Renal cortex interstitium (tissue), 11 donors: ENCODE results near the gene PSMA3. TPM values are rescaled to one million over a fixed set of nuclear protein-coding genes. Genes with fewer than 3 reads are reported as not detected.
"Not testable (repeated sequence)": the region's sequence is repeated elsewhere in the genome, so short reads cannot be mapped to it uniquely, and the experiment has no call there.

Source experiments
- DNase-seq, 11 donors: peaks; one replicate each; pipeline ENCODE4 v3.0.0-alpha.2; 2013; ENCODE audit warnings: low read depth in 9 of 11, low spot score in 4 of 11; ENCODE audit errors: extremely low read depth in 1 of 11
- polyA plus RNA-seq, 3 donors: library from polyadenylated mRNA; unstranded; fragments of 120-200 nt; gene quantifications; one replicate each; pipeline ENCODE4 v1.2.1, GENCODE V29; 2013; ENCODE audit not compliant: insufficient read length in 3 of 3

PSMA3 gene
- polyA plus RNA-seq, 3 donors, result 130 to 155 (median 155) TPM

DNA sequence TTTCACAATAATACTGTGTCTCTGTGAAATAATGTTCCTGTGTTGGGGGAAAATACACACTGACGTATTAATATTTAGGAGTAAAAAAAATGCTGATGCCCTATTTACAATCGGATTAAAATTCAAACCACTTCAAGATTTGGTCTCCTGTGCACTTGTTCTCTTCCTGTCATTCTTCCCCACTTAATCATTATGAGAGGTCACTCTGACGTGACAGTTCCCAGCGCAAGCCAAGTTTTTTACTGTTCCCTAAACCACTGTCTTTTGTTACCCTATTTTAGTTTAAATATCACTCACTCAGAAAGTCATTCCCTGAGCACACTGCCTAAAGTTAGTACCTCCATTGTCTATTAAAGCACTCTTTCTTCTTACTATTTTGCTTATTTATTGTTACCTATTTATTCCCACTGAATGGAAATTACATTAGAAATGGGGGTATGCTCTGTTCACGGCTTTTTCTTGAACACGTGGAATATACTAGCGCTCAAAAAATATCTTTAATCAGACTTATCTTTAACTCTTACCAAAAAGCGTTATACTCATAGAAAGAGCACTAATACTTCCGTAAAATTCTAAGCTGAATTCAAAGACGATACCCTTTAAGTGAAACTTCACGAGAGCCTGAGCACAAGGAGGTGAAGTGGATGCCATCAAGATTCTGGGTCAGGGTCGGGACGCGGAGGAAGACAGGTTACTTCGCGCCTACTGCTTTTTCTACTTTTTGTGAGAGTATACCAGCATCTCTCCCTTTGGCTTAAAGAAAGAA is 670 bp upstream of the PSMA3 start:
- DNase-seq, result peak in 9 of 11 donors; percentile 3 to 48 (median 21)

DNA sequence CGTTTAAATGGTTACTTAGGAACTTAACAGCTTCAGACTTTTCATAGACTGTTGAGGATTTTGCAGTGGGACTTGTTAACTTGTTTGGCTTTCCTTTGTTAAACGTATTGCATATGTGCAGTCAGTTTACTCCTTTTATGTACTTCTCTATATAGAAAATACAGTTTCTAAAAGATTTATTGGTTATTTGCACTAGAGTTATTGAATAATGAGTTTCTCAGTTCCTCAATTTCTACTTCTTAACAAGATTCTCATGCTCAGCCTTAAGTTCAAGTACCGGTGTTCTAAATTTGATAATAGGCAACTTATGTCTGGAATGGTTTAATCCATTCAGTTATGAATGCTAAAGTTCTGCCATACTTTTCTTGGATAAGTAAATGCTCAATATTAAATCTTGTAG is 919 bp downstream of the PSMA3 start:
- no peak for DNase-seq

DNA sequence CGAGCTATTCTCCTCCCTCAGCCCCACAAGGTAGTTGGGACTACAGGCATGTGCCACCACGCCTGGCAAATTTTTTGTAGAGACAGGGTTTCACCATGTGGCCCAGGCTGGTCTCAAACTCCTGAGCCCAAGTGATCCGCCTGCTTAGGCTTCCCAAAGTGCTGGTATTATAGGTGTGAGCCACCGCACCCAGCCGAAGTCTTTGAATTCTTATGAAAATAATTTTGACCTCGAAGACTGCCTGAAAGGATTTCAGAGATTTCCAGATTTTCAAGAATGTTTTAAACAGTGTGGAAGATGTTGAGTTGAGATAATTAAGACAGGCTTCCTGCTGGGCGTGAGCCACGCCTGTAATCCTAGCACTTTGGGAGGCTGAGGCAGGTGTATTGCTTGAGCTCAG is 5.0 kb downstream of the PSMA3 start:
- DNase-seq, result no peak

DNA sequence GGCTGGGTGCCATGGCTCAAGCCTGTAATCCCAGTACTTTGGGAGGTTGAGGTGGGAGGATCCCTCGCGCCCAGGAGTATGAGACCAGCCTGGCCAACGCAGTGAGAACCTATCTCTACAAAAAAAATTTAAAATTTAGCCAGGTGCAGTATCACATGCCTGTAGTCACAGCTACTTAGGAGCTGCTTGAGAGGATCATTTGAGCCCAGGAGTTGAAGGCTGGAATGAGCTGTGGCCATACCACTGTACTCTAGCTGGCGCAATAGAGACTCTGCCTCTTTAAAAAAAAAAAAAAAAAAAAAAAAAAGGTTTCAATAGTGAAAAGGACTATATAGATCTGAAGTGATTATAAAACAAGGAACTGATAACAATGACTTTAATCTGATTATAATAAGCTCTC is 13.5 kb downstream of the PSMA3 start:
- no peak for DNase-seq

DNA sequence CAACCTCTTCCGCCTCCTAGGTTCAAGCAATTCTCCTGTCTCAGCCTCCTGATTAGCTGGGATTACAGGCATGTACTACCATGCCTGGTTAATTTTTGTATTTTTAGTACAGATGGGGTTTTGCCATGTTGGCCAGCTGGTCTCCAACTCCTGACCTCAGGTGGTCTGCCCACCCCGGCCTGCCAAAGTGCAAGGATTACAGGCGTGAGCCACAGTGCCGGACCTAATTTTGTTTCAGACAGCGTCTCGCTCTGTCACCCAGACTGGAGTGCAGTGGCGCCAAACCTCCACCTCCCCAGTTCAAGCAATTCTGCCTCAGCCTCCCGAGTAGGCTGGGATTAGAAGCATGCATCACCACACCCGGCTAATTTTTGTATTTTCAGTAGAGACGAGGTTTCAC is 17.4 kb downstream of the PSMA3 start:
- DNase-seq, result not testable (repeated sequence)

DNA sequence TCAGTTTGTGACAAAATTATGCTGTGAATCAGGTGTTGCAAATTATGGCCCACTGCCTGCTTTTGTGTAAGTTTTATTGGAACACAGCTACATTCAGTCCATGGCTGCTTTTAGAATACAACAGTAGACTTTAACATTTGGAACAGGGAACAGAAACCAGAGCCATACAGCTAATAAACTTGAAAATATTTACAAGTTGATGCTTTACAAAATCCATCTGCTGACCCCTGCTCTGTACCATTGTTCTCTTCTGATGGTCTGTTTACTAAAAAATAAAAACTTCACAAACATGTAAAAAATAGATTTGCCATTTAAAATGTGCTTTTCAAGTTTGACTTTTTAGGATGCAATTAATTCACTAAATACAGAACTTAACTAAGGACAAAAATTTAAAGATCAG is 20.8 kb downstream of the PSMA3 start:
- DNase-seq, result peak in 6 of 11 donors; percentile 18 to 61 (median 54)

DNA sequence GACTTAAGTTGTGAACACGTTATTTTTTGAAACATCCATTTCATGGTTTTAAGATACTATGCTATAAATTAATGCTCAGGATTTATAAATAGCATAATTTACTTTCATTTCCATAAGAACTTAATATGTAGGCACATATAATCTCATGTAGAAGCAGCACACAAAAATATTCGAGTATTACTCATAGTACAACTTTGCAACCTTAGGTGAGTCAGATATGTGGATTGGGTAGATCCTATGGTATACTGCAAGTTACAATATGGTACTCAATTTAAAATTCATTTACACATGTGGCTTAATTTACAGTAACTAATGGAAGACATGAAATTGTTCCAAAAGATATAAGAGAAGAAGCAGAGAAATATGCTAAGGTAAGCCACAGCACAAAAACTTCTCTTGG is 26.0 kb downstream of the PSMA3 start:
- no peak for DNase-seq

DNA sequence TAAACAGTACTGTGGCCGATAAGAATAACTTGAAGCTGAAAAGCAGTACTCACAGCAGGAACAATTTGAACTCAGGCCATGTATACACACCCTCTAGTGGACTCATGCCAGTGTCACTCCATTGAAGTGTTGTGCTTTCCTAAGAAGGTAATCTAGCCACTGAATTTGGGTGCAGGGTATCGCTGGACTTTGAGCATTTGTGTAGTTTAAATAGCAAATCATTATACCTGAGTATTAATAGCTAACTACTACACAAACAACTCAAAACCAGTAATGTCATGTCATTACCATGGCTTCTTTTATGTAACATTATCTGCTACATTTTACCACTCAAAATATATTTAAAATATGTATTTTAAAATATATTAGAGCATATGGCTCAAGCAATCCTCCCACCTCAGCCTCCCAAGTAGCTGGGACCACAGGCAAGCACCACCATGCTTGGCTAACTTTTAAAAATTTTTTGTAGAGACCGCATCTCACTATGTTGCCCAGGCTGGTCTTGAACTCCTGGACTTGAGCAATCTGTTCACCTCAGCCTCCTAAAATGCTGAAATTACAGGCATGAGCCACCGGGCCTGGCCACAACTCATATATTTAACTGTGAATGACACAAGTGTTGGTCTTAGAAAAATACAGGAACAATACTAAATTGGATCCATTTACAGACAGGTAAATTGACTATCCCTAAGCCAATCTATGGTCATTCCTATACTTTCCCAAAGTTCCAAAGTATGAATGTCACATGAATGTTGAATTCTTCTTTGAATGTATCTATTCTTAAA is 28.1 kb downstream of the PSMA3 start:
- peak in 2 of 11 donors; percentile 11 to 28 for DNase-seq

DNA sequence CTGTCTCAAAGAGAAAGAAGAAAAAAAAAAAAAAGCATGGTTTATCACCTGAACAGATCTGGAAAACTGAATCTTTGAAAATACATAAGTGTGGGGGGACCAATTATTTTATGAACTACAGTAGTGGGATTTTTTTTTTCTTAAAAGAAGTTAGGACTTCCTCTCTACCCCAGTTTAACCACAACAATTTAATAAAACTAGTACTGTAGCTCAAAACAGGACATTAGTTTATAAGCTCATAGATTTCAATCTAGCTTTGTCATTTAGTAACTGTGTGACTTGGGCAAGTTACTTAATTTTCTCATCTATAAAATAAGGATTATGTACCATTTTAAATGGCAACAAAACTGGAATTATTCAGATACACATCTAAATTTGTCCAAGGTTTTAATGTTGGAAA is 30.2 kb downstream of the PSMA3 start:
- DNase-seq, result no peak

DNA sequence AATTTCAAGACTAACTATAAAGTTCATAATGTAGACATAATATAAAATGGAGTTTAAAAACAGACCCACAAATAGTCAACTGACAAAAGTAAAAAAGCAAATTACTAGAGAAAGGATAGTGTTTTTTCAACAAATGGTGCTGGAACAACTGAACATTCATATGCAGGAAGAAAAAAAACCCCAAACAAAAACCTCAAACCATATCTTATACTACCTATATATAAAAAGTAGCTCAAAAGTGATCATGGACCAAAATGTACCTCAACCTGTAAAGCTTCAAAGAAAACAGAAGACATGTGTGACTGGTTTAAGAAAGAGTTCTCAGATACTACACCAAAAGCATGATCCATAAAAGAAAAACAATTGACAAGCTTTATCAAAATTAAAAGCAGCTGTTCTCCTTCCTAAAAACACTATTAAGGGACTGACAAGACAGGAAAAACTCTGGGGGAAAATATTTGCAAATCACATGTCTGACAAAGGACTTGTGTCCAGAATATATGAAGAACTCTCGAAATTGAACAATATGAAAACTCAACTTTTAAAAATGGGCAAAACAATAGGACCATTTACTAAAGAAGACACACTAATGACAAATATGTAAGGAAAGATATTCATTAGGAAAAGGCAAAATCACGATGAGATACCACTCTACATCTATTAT is 31.0 kb downstream of the PSMA3 start:
- no peak for DNase-seq

DNA sequence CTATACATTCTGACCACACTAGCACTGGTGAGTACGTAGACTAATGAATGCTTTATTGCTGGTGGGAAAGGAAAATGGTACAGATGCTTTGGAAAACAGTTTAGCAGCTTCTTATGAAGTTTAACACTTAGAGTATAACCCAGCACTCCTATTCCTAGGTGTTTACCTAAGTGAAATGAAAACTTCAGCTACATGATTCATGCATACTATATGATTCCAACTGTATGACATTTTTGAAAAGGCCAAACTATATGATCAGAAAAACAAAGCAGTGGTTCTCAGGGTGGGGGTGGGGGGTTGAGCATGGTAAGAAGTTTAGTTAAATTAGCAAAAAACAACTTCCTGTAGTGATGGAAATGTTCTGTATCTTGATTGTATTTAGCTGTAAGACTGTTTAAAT is 31.6 kb downstream of the PSMA3 start:
- no peak for DNase-seq

DNA sequence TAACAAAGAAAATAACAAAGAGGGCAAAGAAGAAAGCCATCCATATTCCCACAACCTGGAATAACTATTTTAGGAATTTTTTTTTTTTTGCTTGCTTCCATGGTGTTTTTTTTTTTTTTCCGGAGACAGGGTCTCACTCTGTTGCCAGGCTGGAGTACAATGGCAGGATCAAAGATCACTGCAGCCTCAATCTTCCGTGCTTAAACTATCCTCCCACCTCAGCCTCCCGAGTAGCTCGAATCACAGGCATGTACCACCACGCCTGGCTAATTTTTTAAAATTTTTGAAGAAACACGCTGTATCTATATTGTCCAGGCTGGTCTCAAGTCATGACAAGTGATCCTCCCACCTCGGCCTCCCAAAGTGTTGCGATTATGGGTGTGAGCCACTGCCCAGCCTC is 33.5 kb downstream of the PSMA3 start:
- DNase-seq, result no peak

DNA sequence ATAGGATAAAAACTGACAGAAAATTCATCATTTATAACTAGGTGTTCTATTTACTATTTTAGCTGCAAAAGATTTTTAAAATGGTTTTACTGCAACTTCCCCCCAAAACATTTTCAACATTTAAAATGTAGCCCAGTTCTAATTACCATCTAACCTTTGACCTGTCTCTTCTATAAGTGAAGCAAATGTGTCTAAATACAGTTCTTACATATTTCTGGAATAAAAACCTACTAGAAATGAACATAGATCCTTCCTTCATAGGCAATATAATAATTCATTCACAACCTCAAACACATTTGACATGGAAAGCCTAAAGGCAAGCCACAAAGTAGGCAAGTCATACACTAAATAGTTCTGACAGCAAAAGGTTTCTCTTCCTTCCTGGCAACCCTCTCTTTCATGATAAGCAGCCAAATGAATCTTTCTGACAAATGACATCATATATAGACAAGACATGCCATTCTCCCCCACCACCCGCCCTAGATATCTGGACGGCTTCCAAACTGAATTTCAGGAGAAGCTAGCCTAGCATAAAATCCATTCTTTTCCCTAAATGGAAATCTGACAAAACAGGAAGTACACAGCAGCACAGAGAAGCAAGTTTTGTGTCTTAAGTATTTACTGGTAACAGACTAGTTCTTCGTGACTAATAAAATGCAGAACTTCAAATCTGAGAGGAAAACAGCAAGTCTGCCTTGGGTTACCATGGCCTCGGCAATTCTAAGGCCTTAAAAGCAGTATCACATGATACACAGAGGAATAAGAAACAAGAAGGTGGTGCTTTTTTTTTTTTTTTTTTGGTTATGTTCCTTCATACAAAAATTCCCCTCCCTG is 36.5 kb downstream of the PSMA3 start:
- DNase-seq, result peak in 5 of 11 donors; percentile 10 to 47 (median 31)

DNA sequence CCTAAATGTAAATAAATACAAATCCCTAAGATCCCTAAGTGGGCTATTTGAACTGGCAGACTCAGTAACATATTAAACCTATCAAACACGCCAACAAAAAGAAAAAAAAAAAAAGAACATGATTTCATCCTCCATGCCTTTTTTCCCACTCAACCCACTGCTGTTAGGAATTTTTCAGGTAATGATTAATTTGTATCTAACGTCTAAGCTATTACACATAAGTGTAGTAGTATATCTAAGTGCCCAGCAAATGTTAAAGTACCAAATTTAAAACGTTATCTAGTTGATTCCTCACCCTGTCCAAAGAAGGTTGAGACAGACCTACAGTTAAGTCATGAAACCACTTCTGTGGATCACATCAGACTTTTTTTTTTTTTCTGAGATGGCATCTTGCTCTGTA is 37.3 kb downstream of the PSMA3 start:
- DNase-seq, result no peak

DNA sequence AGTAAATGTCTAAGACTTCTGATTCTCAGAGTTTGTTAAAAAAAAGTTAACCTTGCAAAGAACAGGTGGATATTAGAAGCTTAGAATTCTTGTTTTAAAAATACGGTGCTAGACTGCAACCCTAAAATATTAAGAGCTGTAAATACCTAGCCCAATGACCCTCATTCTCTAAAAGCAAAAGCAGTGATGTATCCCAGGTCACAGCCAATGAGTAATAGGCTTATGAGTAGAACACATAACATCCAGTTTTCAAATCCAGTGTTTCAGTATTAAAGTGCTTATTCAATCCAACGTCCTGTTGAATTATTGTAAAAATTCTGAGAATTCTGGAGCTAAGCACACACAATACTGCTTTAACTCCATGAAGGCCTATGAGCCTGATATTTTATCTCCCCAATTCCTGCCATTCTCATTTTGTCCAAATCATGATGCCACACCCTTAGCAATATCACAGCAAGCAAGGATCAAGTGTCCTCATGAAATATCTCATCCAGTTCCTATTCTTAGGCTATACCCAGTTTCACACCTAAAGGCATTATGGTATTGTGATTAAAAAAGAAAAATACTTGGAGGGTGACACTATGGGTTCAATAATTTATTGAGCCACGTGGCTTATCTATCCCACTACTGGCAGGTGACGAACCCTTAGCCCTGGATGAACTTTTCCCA is 38.4 kb downstream of the PSMA3 start:
- no peak for DNase-seq

DNA sequence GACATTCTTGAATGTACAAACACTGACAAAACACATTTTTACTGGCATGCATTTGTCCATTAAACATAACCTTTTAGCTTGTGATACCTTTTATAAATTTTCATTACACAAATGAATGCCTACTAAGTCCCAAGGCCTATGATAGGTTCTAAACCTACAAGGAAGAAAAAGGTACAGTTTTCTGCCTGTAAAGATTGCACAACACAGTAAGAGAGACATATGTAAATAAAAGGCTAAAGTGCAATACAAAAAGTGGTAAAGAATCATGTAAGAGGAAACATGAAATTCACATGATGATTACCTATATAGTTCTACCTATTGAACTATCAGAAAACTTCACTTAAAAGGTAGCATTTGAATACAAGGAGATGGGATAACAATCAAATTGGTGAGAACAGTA is 39.1 kb downstream of the PSMA3 start:
- no peak for DNase-seq

DNA sequence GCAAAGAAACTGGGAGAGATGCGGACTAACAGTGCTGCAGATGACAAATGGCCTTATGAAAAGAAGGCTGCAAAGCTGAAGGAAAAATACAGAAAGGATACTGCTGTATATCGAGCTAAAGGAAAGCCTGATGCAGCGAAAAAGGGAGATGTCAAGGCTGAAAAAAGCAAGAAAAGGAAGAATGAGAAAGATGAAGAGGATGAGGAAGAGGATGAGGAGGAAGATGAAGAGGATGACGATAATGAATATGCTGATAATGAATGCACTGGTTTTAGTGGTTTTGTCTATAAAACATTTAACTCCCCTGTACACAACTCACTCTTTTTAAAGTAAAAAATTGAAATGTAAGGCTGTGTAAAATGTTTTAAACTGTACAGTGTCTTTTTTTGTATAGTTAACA is 40.5 kb downstream of the PSMA3 start:
- no peak for DNase-seq

DNA sequence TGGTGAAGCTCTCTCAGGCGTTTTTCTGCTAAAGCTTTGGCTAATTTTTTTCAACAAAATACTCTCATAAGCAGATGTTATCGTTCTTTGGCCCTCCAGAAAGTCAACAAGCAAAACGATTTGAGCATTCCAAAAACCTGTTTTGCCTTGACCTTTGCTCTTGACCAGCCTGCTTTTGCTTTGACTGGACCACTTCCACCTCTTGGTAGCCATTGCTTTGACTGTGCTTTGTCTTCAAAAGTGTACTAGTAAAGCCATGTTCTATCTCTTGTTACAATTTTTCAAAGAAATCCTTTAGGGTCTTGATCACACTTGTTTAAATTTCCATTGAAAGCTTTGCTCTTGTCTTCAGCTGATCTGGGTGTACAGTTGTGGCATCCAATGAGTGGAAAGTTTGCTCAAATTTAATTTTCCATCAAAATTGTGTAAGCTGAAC is 43.0 kb downstream of the PSMA3 start:
- DNase-seq, result no peak
